Mesodermal cell (in vitro differentiated cells): Measurements from ENCODE around the gene PLEKHG3.

Experiments
- H3K27ac ChIP-seq: 2 replicates; pipeline ENCODE4 v1.7.0; 2013; ENCODE audit warnings: mild to moderate bottlenecking, low read depth, low read length, moderate library complexity; ENCODE audit not compliant: severe bottlenecking
- H3K36me3 ChIP-seq: 2 replicates; pipeline ENCODE4 v1.7.1; 2013; ENCODE audit warnings: mild to moderate bottlenecking, low read length, moderate library complexity; ENCODE audit not compliant: control insufficient read depth, insufficient read depth
- H3K4me1 ChIP-seq: one replicate; pipeline ENCODE4 v1.7.1; 2013; ENCODE audit warnings: mild to moderate bottlenecking, low read length; ENCODE audit not compliant: insufficient read depth, control insufficient read depth, poor library complexity, severe bottlenecking
- H3K4me3 ChIP-seq: 2 replicates; pipeline ENCODE4 v1.7.0; 2013; ENCODE audit warnings: low read length, control low read depth, mild to moderate bottlenecking; ENCODE audit not compliant: insufficient read depth, poor library complexity, severe bottlenecking; ENCODE audit errors: extremely low read depth
- H3K9me3 ChIP-seq: 2 replicates; pipeline ENCODE4 v1.7.1; 2013; ENCODE audit warnings: mild to moderate bottlenecking, low read length, moderate library complexity; ENCODE audit not compliant: control insufficient read depth
- WGBS, 2 experiments: methylation state at CpG; one replicate each; pipeline ENCODE4 v1.1.5; 2013; ENCODE audit warnings: missing lambda C conversion rate in 2 of 2; ENCODE audit not compliant: insufficient coverage in 2 of 2; 5-methylcytosine and 5-hydroxymethylcytosine counted together

Gene PLEKHG3

DNA sequence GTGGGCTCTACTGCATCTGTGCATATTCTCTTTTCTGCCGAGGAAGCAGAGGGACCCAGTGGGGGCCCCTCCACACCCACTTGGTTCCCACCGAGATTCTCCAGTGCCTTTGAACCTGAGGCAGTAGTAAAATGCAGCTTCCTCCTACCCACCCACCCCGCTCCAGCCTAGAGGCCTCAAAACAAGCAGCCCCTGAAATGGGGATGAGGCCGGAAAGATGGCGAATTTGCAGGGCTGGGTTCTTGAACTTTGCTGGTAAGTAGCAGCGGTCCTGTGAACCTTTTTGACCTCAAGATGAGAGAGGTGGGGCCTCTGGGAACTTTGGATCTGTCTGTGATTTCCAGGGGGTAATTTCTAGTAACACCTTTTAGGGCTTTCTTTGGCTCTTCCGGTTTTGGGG lies 15.4 kb downstream of the PLEKHG3 start:
- Histone ChIP-seq H3K9me3 (no peaks in the 10 kb centered on the region), H3K36me3 (peaks cover 41% of the 10 kb centered on the region), H3K4me1 (peaks cover 80% of the 10 kb centered on the region), H3K27ac (no peak overlapping the region), H3K4me3 (no peak overlapping the region)
- WGBS, 2 experiments, result 79 to 100% methylated on average over 3 to 4 of the region's 7 CpGs

DNA sequence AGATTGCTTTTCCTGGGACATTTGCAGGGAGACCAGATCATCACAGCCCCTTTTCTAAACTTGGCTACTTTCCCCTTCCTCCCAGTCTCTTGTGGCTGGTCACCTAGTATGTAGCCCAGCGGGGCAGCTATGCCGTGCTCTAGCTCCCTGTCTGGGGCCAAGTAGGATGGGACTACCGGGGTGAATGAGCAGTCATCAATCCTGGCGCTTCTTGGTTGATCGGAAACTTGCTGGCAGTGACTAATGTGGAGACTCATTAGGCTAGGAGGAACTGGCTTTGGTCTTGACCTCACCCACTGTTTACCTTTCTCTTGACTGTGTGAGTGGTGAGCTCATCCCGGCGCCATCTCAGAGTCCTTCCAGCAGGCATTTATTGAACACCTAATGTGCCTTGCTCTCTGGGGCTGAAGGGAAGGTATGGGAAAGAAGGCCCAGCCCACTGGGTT lies 15.9 kb downstream of the PLEKHG3 start:
- peak overlapping the region; percentile 41 for H3K27ac ChIP-seq
- no peaks in the 10 kb centered on the region for H3K9me3 ChIP-seq
- H3K4me1 ChIP-seq, result peaks cover 83% of the 10 kb centered on the region
- 83 to 92% methylated on average over 5 to 6 of the region's 7 CpGs for WGBS, 2 experiments
- peaks cover 37% of the 10 kb centered on the region for H3K36me3 ChIP-seq
- H3K4me3 ChIP-seq, result no peak overlapping the region

DNA sequence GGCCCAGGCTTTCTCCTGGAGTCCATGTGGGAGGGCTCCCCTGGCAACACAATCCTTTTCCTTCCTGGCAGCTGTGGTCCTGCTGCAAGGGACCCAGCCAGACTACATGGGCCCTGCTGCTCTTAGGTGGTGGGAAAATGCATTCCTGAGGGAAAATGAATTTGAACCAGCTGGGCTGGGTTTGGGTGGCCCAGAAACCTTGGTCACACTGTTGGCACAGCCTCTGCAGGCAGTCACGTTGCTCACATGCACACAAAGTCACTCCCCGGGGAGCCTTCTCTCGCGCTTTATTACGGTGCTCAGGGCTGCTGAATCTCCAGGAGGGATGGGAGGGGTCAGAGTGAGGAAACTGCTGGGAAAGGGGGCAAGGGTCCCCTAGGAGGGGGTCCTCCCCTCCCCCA lies 17.2 kb downstream of the PLEKHG3 start:
- H3K27ac ChIP-seq, result no peak overlapping the region
- H3K4me1 ChIP-seq, result peaks cover 83% of the 10 kb centered on the region
- WGBS, 2 experiments, result 63 to 67% methylated on average over 1 to 5 of the region's 5 CpGs

DNA sequence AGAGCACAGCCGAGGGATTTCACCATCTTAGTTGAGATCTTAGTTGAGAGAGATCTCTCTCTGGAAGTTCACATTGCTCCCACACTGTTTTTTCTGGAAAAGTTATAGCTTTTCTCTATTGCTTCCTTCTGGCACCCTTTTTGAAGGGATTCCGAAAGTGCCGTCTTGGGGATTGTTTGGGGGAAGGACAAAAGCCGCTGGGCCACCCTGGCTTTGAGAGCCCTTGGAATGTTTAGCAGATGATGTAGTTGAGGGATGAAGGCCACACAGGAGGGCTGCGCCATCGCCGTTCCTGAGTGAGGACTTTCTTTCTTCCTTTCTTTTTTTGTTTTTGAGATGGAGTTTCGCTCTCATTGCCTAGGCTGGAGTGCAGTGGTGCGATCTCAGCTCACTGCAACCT lies 17.7 kb downstream of the PLEKHG3 start:
- Histone ChIP-seq H3K27ac (no peak overlapping the region), H3K9me3 (no peaks in the 10 kb centered on the region), H3K4me1 (peaks cover 83% of the 10 kb centered on the region), H3K4me3 (no peak overlapping the region), H3K36me3 (peaks cover 38% of the 10 kb centered on the region)
- 84 to 93% methylated on average over 6 to 7 of the region's 9 CpGs for WGBS, 2 experiments

More for the DNA sequence above, 17.2 kb downstream of the PLEKHG3 start:
- Histone ChIP-seq H3K9me3 (no peaks in the 10 kb centered on the region), H3K4me3 (no peak overlapping the region), H3K36me3 (peaks cover 39% of the 10 kb centered on the region)

DNA sequence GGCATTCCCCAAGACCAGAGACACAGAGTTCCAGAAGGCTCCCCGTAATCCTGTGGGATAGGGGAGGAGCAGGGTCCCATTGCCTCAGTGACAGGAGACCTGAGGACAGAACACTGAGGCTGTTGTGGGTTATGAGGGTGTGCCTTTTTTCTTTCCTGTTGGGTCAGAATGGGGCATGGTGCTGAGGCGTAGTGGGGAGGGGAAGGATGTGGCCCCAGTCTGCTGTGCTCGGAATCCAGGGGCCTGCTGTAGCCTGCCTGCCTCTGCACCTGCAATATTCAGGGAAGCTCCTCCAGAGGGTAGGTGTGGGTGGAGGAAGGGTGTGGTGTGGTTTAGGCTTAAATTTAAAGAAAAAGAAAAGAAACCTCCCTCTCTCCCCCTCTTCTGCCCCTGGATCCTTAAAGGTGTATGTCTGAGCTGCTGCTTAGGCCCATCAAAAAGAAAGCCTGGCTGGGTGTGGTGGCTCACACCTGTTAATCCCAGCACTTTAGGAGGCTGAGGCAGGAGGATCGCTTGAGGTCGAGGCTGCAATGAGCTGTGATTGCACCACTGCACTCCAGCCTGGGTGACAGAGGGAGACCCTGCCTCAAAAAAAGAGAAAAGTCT lies 18.7 kb downstream of the PLEKHG3 start:
- Histone ChIP-seq H3K4me1 (peaks cover 74% of the 10 kb centered on the region), H3K36me3 (peaks cover 37% of the 10 kb centered on the region), H3K27ac (no peak overlapping the region), H3K4me3 (no peak overlapping the region), H3K9me3 (no peaks in the 10 kb centered on the region)
- WGBS, 2 experiments, result 95 to 100% methylated on average over 1 to 4 of the region's 5 CpGs

DNA sequence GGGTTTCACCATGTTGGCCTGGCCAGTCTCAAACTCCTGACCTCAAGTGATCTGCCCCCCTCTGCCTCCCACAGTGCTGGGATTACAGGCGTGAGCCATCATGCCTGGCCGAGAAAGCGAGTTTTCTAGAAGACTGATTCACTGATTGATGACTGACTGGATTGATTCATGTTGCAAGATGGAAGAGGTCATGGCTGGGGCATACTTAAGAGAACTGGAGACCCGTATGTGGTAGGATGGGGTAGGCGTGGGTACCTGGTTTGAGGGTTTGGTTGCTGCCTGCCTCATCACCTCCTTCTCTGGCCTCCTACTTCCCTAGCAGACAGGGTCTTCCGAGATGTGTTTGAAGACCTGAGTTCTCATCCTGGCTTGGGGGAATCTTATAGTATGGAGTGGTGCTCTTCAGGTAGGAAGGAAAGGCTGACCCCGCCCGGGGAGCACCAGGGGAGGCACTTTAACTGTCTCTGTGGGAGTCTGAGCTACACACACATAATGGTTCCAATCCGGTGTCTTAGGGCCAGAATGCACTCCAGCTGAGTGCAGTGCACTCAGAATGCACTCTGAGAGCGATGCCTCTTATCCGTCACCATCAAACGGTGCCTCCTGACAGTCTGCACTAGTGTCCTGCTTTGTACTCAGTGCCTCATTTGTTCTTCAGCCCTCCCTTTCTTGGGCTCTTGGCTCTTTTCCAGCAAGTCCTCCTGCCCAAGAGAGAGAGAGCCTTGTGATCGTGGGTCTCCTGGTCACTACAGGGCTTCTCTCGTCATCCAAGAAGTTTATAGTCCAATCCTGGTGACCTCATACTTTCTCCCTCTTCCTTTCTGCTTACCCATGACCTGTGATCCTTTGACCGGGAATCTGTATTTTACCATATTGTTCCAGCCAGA lies 19.7 kb downstream of the PLEKHG3 start:
- H3K4me1 ChIP-seq, result peaks cover 64% of the 10 kb centered on the region
- 56 to 74% methylated on average over 11 to 13 of the region's 15 CpGs for WGBS, 2 experiments
- peak overlapping the region; percentile 1 for H3K27ac ChIP-seq
- peaks cover 39% of the 10 kb centered on the region for H3K36me3 ChIP-seq
- no peak overlapping the region for H3K4me3 ChIP-seq
- H3K9me3 ChIP-seq, result no peaks in the 10 kb centered on the region

DNA sequence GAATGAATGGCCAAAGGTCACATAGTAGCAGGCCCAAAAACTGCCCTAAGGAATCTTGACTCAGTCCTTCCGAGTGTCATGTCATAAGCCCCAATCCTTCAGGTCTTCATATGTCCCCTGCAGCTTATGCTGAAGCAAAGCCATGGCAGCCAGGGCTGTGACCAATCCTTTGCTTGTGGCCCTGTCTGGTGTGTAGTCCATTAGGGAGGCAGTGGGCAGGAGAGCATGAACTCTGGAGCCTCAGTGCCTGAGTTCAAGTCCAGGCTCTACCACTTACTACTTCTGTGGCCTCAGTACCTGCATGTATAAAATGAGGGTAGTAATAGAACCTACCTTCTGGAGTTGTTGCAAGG lies 20.3 kb downstream of the PLEKHG3 start:
- peaks cover 39% of the 10 kb centered on the region for H3K36me3 ChIP-seq
- H3K4me3 ChIP-seq, result no peak overlapping the region
- H3K27ac ChIP-seq, result peak overlapping the region; percentile 69
- WGBS, 2 experiments, result 88 to 90% methylated on average over 1 of the region's 1 CpG
- H3K9me3 ChIP-seq, result no peaks in the 10 kb centered on the region
- peaks cover 59% of the 10 kb centered on the region for H3K4me1 ChIP-seq

DNA sequence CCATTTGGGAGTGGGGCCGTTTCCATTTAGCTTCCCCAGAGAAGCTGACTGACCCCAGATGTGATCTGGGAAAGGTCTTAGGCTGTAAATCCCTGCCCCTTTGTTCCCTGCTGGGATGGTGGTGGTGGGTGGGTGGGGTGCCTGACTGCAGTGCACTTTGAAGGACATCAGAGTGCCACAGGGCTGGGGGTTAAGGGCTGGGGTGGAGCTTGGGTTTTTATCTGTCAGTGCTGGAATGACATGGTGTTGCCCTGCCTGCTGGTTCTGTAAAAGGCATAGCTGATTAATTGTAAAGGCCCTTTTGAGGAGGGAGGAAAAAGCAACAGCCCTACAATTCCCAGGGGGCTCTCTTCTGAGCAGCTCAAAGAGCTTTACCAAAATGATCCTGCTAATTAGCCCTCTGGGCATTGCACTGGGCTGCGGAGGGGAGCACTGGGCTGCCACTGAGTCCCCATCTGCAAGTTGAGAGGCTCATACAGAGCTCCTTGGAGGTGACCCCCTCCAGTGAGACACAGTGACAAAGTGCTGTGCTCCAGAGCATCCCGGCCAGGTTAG lies 21.1 kb downstream of the PLEKHG3 start:
- Histone ChIP-seq H3K27ac (peak overlapping the region; percentile 69), H3K4me1 (peaks cover 51% of the 10 kb centered on the region)

DNA sequence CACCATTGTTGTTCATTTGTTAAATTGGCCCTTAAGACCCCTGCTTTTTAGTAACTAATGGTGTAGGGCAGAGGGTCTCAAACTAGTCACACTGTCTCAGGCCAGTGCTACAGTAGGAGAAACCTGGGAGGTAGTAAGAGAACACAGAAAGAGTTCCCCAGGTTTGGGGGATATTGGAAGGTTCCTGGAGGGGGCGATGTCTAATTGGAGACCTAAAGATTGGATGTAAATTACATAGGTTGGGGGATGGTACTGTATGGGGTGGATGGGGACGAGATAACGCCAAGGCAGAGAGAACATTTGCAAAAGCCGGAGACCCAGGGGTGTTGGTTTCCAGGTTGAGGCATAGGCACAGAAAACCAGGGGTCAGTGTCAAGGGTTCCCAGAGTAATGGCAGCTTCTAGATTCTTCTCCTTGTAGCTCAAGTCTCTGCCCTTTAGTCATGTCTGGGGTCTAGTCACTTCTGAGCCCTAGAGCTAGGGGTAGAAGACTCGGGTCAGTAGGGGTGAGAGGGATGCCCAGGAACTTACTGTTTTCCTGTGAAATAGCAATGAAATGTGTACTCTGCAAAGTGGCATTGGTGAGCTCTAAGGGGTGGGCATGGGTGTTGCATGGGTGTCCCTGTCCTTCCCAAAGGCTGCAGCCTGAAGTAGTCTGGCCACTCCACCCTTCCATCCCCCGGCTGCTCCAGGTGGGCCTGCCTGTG lies 21.8 kb downstream of the PLEKHG3 start:
- Histone ChIP-seq H3K4me3 (no peak overlapping the region), H3K36me3 (peaks cover 42% of the 10 kb centered on the region), H3K9me3 (no peaks in the 10 kb centered on the region), H3K4me1 (peaks cover 44% of the 10 kb centered on the region), H3K27ac (no peak overlapping the region)
- 82 to 90% methylated on average over 6 of the region's 6 CpGs for WGBS, 2 experiments

More for the DNA sequence above, 21.1 kb downstream of the PLEKHG3 start:
- peaks cover 40% of the 10 kb centered on the region for H3K36me3 ChIP-seq
- no peaks in the 10 kb centered on the region for H3K9me3 ChIP-seq
- no peak overlapping the region for H3K4me3 ChIP-seq
- 48 to 56% methylated on average over 3 of the region's 3 CpGs for WGBS, 2 experiments

DNA sequence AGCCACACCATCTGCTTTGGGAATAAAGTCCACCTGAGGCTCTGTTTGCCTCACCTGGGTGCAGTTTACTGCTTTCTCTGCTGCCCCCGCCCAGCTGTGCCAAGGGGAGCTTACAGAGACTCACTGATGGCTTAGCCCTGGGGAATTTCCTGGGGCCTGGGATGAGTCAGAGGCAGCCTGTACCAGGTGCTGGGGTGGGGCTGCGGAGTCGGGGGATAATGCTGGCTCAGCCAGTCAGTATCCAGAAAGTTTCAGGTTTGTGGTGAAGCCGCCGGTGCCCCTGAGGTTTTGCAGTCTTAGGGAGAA lies 22.3 kb downstream of the PLEKHG3 start:
- H3K4me1 ChIP-seq, result peaks cover 39% of the 10 kb centered on the region
- H3K9me3 ChIP-seq, result no peaks in the 10 kb centered on the region
- whole genome bisulfite sequencing, 2 experiments, result 64 to 73% methylated on average over 3 of the region's 5 CpGs
- peaks cover 47% of the 10 kb centered on the region for H3K36me3 ChIP-seq
- H3K27ac ChIP-seq, result no peak overlapping the region
- no peak overlapping the region for H3K4me3 ChIP-seq
